Measurements from ENCODE around the gene PLEKHF1. TPM values are rescaled to one million over a fixed set of nuclear protein-coding genes. Genes with fewer than 3 reads are reported as not detected.
A peak's percentile ranks its signal among the peaks of the same experiment; 100 is the strongest.
"Not testable (repeated sequence)": the region's sequence is repeated elsewhere in the genome, so short reads cannot be mapped to it uniquely, and the experiment has no call there.

The PLEKHF1 gene
- total RNA-seq, 1 experiment from 2014 or later, result 8.0 TPM

DNA sequence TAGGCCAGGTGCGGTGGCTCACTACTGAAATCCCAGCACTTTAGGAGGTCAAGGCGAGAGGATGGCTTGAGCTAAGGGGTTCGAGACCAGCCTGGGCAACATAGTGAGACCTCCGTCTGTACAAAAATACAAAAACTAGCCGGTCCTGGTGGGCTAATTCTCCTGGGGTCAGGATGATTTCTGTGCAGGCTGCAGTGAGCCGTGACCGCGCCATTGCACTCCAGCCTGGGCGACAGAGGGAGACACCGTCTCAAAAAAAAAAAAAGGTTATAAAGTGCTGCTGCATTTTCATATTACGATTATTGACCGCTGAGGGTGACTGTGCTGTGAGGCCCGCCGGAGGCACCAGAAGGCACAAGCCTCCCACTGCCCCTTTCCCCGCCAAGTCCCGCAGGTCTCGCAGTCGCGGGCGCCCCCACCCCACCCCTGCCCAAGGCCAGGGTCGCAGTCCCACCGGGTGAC is 477 bp upstream of the PLEKHF1 start:
- peaks cover 4% of the 10 kb centered on the region; the same call in 1 of the 2 replicates for H3K9me3 ChIP-seq (replicated peaks)
- H3K36me3 ChIP-seq, result peaks cover 10% of the 10 kb centered on the region
- no peak for DNase-seq (ENCODE audit: low read depth in 1 of 2, low spot score in 2 of 2)
- H3K27me3 ChIP-seq (replicated peaks), result no peaks in the 10 kb centered on the region
- peaks cover 56% of the 10 kb centered on the region for H3K4me1 ChIP-seq (replicated peaks)
- H3K4me3 ChIP-seq, result peak overlapping the region; percentile 95
- H3K27ac ChIP-seq, result no peak overlapping the region

GRCh38 chr19:29665826-29666577 is 741 bp downstream of the PLEKHF1 start:
- H3K27ac ChIP-seq, result no peak overlapping the region
- DNase-seq (ENCODE audit: low read depth in 1 of 2, low spot score in 2 of 2), result no peak
- peaks cover 10% of the 10 kb centered on the region for H3K36me3 ChIP-seq
- peak overlapping the region; percentile 95 for H3K4me3 ChIP-seq
- H3K27me3 ChIP-seq (replicated peaks), result no peaks in the 10 kb centered on the region
- H3K4me1 ChIP-seq (replicated peaks), result peaks cover 56% of the 10 kb centered on the region
- peaks cover 4% of the 10 kb centered on the region; the same call in 1 of the 2 replicates for H3K9me3 ChIP-seq (replicated peaks)

- Histone ChIP-seq H3K27ac (no peak overlapping the region), H3K27me3 (replicated peaks) (no peaks in the 10 kb centered on the region), H3K4me3 (peak overlapping the region; percentile 95), H3K4me1 (replicated peaks) (peaks cover 56% of the 10 kb centered on the region), H3K36me3 (peaks cover 10% of the 10 kb centered on the region), H3K9me3 (replicated peaks) (peaks cover 4% of the 10 kb centered on the region; the same call in 1 of the 2 replicates)
- DNase-seq (ENCODE audit: low read depth in 1 of 2, low spot score in 2 of 2), result peak in 1 of 2 experiments; percentile 57
Observed at GRCh38 chr19:29666578-29667386, 1.5 kb downstream of the PLEKHF1 start.

GRCh38 chr19:29667387-29667783 is 2.1 kb downstream of the PLEKHF1 start:
- no peak for DNase-seq (ENCODE audit: low read depth in 1 of 2, low spot score in 2 of 2)
- H3K36me3 ChIP-seq, result peaks cover 10% of the 10 kb centered on the region
- H3K4me1 ChIP-seq (replicated peaks), result peaks cover 53% of the 10 kb centered on the region
- no peaks in the 10 kb centered on the region for H3K27me3 ChIP-seq (replicated peaks)
- no peak overlapping the region for H3K27ac ChIP-seq
- no peak overlapping the region for H3K4me3 ChIP-seq
- H3K9me3 ChIP-seq (replicated peaks), result peaks cover 4% of the 10 kb centered on the region; the same call in 1 of the 2 replicates

GRCh38 chr19:29667901-29668341 is 2.7 kb downstream of the PLEKHF1 start:
- Histone ChIP-seq H3K27me3 (replicated peaks) (no peaks in the 10 kb centered on the region), H3K9me3 (replicated peaks) (peaks cover 4% of the 10 kb centered on the region; the same call in 1 of the 2 replicates), H3K4me3 (no peak overlapping the region), H3K4me1 (replicated peaks) (peaks cover 48% of the 10 kb centered on the region), H3K36me3 (peaks cover 10% of the 10 kb centered on the region), H3K27ac (no peak overlapping the region)
- no peak for DNase-seq (ENCODE audit: low read depth in 1 of 2, low spot score in 2 of 2)

DNA sequence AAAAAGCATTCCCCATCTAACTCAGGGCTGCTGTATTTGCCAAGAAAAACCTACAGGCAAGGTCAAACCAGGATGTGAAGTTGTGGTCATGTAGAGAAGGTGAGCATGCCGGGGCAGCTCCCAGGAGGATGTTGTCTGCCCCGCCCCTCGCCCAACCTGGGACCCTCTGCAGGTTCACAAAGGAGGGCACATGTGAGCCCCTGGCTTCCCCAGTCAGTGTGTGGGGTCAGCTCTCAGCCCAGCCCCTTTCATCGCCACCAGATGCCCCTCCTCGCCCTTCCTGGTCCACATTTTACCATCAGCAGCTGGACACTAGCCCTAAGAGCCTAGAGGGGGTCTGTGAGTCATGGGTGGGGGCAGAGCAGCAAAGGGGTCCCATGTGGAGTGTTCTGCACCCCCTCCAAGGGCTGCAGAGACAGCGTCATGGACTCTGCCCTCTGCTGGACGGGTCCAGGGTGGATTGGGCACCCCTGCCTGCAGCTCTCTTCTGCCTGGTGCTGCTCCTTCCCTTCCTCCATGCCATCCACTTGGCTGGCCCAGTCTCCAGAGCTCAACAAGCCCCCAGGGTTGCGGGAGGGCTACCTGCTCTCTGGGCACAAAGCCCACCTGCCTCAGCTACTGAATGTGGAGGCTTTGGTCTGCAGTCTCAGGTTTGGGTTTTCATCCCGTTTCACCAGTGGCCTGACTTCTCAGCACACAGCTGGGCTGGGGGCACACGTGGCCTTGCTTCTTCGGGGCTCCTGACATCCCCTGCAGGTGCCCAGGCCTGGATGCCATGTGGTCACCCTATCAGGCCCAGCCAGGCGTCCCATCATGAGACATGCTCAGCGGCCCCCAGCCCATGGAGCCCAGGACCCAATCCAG is 3.7 kb downstream of the PLEKHF1 start:
- Histone ChIP-seq H3K9me3 (replicated peaks) (peaks cover 4% of the 10 kb centered on the region; the same call in 1 of the 2 replicates), H3K4me3 (no peak overlapping the region), H3K27me3 (replicated peaks) (no peaks in the 10 kb centered on the region), H3K4me1 (replicated peaks) (peaks cover 37% of the 10 kb centered on the region), H3K36me3 (peaks cover 12% of the 10 kb centered on the region), H3K27ac (no peak overlapping the region)
- DNase-seq (ENCODE audit: low read depth in 1 of 2, low spot score in 2 of 2), result no peak

DNA sequence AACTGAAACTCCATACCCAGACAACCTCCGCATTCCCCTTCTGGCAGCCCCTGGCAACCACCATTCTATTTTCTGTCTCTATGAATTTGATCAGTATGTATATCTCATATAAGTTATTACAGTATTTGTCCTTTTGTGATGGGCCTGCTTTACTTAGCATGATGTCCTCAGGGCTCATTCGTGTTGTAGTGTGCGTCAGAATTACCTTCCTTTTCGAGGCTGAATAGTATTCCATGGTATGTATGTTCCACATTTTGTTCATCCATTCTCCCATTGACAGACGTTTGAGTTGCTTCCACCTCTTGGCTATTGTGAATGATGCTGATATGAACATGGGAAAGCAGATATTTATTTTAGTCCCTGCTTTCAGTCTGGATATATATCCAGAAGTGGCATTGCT is 5.0 kb downstream of the PLEKHF1 start:
- Histone ChIP-seq H3K4me1 (replicated peaks) (peaks cover 24% of the 10 kb centered on the region), H3K9me3 (replicated peaks) (peaks cover 4% of the 10 kb centered on the region; the same call in 1 of the 2 replicates), H3K27me3 (replicated peaks) (no peaks in the 10 kb centered on the region), H3K27ac (no peak overlapping the region), H3K36me3 (peaks cover 22% of the 10 kb centered on the region), H3K4me3 (no peak overlapping the region)
- DNase-seq (ENCODE audit: low read depth in 1 of 2, low spot score in 2 of 2), result no peak

- Histone ChIP-seq H3K4me1 (replicated peaks) (peaks cover 17% of the 10 kb centered on the region), H3K36me3 (peaks cover 23% of the 10 kb centered on the region; the same call in 1 of the 2 replicates)
- not testable (repeated sequence) for H3K9me3 ChIP-seq (replicated peaks); H3K27ac ChIP-seq; DNase-seq (ENCODE audit: low read depth in 1 of 2, low spot score in 2 of 2); H3K27me3 ChIP-seq (replicated peaks); H3K4me3 ChIP-seq
Observed at GRCh38 chr19:29671026-29671392, 5.7 kb downstream of the PLEKHF1 start.

- DNase-seq (ENCODE audit: low read depth in 1 of 2, low spot score in 2 of 2), result peak in 1 of 2 experiments; percentile 17
- H3K36me3 ChIP-seq, result peaks cover 28% of the 10 kb centered on the region
- H3K4me3 ChIP-seq, result no peak overlapping the region
- no peaks in the 10 kb centered on the region for H3K9me3 ChIP-seq (replicated peaks)
- peaks cover 11% of the 10 kb centered on the region for H3K4me1 ChIP-seq (replicated peaks)
- H3K27me3 ChIP-seq (replicated peaks), result no peaks in the 10 kb centered on the region
- H3K27ac ChIP-seq, result no peak overlapping the region
Observed at GRCh38 chr19:29671393-29672160, 6.3 kb downstream of the PLEKHF1 start.

GRCh38 chr19:29672319-29672932 is 7.2 kb downstream of the PLEKHF1 start:
- H3K36me3 ChIP-seq, result peaks cover 22% of the 10 kb centered on the region
- no peaks in the 10 kb centered on the region for H3K9me3 ChIP-seq (replicated peaks)
- H3K4me3 ChIP-seq, result no peak overlapping the region
- H3K4me1 ChIP-seq (replicated peaks), result 0 out of 2 replicates have a peak, but pooled peaks cover 4% of the 10 kb centered on the region
- no peak overlapping the region for H3K27ac ChIP-seq
- DNase-seq (ENCODE audit: low read depth in 1 of 2, low spot score in 2 of 2), result no peak
- H3K27me3 ChIP-seq (replicated peaks), result no peaks in the 10 kb centered on the region

GRCh38 chr19:29672933-29673336 is 7.7 kb downstream of the PLEKHF1 start:
- no peak for DNase-seq (ENCODE audit: low read depth in 1 of 2, low spot score in 2 of 2)
- Histone ChIP-seq H3K36me3 (peaks cover 22% of the 10 kb centered on the region), H3K4me1 (replicated peaks) (0 out of 2 replicates have a peak, but pooled peaks cover 4% of the 10 kb centered on the region), H3K27ac (no peak overlapping the region), H3K27me3 (replicated peaks) (no peaks in the 10 kb centered on the region), H3K4me3 (no peak overlapping the region), H3K9me3 (replicated peaks) (no peaks in the 10 kb centered on the region)

All from SJSA1 (cell line).